IPS DF 4.7 (cell line): ENCODE data around the gene CPNE5.
"Not testable (repeated sequence)": the region's sequence is repeated elsewhere in the genome, so short reads cannot be mapped to it uniquely, and the experiment has no call there.

Source experiments
- DNase-seq: peaks from one replicate; pipeline ENCODE4 v3.0.0-alpha.2; 2013; ENCODE audit warnings: low spot score; ENCODE audit errors: extremely low read depth

The CPNE5 gene

GRCh38 chr6:36728289-36729160 lies 110.7 kb downstream of the CPNE5 start:
- no peak for DNase-seq

GRCh38 chr6:36727505-36728021 lies 111.7 kb downstream of the CPNE5 start:
- no peak for DNase-seq

DNA sequence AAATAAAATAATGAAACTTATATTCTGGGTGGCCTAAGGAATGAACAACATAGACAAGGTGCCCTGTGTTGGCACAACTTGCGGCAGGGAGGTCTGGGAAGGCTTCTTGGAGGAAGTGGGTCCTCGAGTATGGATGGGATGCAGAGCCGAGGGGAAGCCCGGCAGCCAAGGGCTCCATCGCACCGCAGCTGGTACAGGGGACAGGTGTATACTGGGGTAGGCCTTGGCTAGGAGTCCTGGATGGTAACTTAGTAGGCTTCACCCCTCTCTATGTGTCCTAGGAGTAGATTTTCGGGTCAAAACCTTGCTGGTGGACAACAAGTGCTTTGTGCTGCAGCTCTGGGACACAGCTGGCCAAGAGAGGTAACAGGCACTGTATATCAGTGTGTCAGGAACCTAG lies 113.7 kb downstream of the CPNE5 start:
- no peak for DNase-seq

DNA sequence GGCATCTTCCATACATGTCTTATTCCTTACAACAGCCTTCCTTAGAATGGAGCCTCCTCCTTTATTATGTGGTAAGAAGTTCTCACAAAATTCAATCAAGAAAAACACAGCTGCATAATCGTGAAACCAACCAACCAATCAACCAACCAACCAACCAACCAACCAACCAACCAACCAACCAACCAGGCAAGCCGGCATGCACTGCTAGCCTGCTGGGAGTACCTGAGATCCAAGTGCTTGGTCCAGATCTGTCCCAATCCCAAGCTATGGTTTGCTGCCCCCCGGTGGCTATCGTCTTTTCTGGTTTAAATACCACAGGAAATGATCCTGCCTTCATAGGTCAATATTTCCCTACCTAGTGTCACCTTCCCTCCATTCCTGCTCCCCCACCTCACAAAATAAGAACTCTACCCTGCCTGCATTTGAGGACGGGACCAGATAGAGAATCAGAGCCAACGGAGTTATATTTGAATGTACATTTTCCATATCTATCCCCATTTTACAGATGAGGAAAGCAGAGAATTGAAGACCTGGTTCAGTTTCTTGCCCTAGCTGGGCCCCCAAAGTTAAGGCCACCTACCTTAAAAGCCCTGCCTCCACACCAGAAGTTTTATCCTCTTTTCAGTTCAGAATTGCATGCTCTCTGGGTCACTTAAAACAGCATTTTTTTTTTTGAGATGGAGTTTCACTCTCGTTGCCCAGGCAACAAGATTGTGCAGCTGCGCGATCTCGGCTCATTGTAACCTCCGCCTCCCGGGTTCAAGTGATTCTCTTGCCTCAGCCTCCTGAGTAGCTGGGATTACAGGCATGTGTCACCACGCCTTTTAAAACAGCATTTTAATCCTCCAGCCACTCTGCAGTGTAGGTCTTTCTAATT lies 114.5 kb downstream of the CPNE5 start:
- DNase-seq: peak; percentile 58

DNA sequence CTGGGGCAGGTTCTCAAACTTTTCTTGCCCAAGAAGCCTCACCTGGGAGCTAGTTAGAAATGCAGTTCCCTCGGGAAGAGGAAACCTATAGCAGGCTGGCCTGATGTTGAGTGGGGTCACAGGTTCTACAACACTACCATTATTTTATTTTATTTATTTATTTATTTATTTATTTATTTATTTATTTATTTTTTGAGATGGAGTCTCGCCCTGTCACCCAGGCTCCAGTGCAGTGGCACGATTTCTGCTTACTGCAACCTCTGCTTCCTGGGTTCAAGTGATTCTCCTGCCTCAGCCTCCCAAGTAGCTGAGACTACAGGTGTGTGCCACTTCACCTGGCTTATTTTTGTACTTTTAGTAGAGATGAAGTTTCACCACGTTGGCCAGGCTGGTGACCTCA lies 115.3 kb downstream of the CPNE5 start:
- not testable (repeated sequence) for DNase-seq

GRCh38 chr6:36722879-36723278 lies 116.4 kb downstream of the CPNE5 start:
- no peak for DNase-seq

DNA sequence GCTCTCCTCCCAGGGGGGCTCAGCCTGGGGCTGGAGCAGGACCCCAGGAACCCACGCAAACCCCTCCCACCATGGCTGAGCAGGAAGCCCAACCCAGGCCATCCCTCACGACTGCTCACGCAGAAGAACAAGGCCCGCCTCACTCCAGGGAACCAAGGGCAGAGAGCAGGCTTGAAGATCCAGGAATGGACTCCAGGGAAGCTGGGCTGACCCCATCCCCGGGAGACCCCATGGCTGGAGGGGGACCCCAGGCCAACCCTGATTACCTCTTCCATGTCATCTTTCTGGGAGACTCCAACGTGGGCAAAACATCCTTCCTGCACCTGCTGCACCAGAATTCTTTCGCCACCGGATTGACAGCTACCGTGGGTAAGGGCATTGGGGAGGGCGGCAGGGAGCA lies 116.9 kb downstream of the CPNE5 start:
- no peak for DNase-seq

- DNase-seq: no peak
Observed at GRCh38 chr6:36721369-36722140, 117.7 kb downstream of the CPNE5 start.

GRCh38 chr6:36720251-36721141 lies 118.7 kb downstream of the CPNE5 start:
- DNase-seq: no peak

DNA sequence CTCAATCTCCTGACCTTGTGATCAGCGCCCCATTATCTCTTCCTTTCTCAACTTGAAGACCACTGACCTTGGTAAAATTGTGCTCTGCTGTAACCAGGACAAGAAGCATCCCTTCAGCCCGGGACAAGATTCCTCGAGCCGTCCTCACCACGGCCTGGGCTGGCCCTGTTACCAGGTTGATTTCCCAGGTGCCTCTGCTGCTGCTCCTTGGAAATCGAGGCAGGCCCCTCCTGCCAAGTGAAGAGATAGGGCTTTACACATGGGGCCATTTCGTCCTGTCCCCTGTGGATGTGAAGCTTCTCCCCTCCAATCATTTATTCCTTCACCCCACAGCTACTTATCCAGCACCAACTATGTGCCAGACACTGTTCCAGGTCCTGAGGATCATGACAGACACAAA lies 120.1 kb downstream of the CPNE5 start:
- DNase-seq: no peak

DNA sequence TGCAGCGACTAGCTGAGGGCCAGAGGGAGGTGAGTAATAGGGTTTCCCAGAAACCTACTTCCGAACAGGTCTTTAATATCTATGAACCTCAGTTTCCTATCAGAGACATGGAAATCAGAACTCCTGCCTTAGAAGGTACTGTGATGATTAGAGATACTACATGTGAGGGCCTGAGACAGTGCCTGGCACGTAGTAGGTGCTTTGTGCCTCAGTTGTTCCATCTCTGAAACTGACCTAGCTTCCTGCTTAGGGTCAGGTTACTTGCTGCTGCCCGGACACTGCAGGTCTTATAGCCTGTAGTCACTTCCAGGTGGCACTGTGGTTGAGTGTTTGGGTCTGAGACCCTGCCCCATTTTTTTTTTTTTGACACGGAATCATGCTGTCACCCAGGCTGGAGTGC lies 120.7 kb downstream of the CPNE5 start:
- no peak for DNase-seq

DNA sequence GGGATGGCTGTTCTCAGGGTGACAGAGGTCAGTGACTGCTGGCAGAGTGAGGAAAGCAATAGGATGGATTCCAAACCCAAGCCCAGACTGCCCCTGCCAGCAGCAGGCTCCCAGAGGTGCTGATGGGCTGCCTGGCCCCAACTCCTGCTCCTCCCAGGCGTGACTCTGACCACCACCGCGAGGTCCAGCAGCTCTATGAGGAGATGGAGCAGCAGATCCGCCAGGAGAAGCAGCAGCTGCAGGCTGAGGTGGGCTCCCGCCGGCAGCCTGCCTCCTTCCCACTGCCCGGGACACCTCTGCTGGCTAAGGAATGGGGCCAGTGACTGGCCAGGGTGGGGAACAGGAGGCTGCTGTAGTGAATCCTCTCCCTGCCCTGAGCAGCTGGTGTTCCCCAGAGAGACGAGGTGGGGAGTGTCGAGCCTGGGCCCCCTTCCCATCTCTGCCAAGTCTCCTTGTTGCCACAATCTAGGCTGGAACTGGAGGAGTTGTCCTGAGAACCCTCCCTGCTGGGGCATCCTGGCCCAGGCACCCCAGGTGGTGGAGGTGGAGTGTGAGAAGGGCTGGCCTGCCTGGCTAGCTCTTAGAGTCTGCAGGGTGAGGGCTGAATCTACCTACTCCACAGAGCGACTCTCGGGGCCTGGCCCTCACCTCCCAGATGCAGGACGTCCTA lies 121.2 kb downstream of the CPNE5 start:
- no peak for DNase-seq

GRCh38 chr6:36717231-36717825 lies 121.9 kb downstream of the CPNE5 start:
- DNase-seq: no peak

- no peak for DNase-seq
Observed at GRCh38 chr6:36716476-36717093, 122.7 kb downstream of the CPNE5 start.

- no peak for DNase-seq
Observed at GRCh38 chr6:36715469-36715868, 123.8 kb downstream of the CPNE5 start.

DNA sequence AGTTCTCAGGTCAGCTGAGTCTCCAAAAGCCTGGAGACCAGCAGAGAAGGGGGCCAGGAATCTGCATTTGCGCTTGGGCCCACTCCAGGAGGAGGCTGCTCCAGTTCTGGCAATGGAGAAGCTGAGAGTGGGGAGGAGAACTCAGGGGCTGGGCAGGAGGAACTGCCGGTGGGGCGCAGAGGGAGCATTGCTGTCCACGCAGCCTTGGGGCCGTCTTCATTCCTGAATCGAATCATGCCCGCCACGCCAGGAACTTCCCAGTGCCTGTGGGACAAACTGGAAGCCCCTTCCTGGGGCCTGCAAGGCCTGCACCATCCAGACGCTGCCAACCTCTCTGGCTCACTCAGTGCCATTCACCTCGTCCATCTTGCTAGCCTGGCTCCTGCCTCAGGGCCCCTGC lies 124.7 kb downstream of the CPNE5 start:
- DNase-seq: no peak

DNA sequence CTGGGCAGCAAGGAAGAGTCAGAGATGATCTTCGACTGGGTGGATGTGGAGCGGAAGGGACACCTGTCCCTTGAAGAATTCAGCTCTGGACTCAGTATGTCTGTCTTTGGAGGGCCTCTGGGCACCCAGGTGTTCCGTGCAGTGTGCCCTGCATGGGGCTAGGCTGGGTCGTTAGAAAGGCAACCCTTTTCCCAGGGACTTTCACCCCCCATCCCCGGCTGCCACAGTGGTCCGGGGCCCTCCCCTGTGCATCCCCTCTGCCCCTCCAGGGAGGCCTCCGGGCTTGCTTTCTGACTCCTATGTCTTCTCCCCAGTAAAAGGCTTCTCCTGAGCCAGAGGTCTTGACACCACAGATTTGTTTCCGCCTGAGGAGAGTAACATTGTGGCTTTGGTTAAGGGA lies 125.4 kb downstream of the CPNE5 start:
- no peak for DNase-seq

DNA sequence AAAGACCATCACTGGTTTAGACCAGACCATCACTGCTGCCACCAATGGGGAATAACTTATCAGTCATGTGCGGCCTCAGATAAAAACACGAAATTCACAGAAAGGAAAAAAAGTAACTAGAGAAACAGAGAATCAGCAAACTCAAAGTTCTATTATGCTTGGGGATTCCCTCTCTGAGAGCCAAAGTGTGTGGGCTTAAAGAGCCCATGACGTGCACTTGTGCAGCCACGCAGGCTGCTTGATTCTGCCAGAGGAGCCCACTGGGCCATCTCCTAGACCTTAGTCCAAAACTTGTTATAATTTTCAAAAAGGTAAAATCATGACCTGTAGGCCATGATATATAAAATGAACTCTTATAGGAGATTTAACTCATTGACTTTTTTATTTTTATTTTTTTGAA lies 126.4 kb downstream of the CPNE5 start:
- no peak for DNase-seq

DNA sequence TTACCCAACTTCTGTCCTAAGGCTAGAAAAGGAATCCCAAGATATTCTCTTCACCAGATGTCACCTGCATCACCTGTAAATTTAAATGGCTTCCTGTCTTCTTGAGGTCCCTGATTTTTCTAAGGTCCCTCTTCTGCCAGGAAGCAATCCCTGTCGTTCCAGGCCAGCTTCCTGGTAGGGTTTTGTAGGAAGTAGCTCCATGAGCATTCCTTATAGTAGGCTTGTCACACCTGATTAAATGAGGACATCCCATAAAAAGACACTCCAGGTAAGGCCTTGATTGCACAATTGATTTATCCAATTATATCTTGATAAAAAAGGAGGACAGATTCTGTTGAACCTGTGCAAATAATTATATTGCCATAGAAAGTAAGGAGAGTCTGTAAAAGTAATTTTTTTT lies 132.9 kb downstream of the CPNE5 start:
- no peak for DNase-seq
